Measurements from ENCODE around the gene HES3.

The HES3 gene

GRCh38 chr1:6272452-6272851, 28.5 kb downstream of the HES3 start:
- Histone ChIP-seq H3K27ac (no peak overlapping the region), H3K4me3 (no peak overlapping the region)
- no peak for DNase-seq (ENCODE audit: low spot score)
- no peak for TF ChIP-seq CTCF (IDR thresholded peaks at IDR 0.05)

GRCh38 chr1:6272868-6273267, 28.9 kb downstream of the HES3 start:
- Histone ChIP-seq H3K4me3 (no peak overlapping the region), H3K27ac (no peak overlapping the region)
- no peak for TF ChIP-seq CTCF (IDR thresholded peaks at IDR 0.05)
- DNase-seq (ENCODE audit: low spot score), result no peak

GRCh38 chr1:6273380-6273891, 29.5 kb downstream of the HES3 start:
- H3K4me3 ChIP-seq, result no peak overlapping the region
- DNase-seq (ENCODE audit: low spot score), result no peak

GRCh38 chr1:6274102-6274501, 30.1 kb downstream of the HES3 start:
- Histone ChIP-seq H3K4me3 (no peak overlapping the region), H3K27ac (no peak overlapping the region)
- no peak for TF ChIP-seq CTCF (IDR thresholded peaks at IDR 0.05)
- no peak for DNase-seq (ENCODE audit: low spot score)

More at GRCh38 chr1:6273380-6273891, 29.5 kb downstream of the HES3 start:
- H3K27ac ChIP-seq, result no peak overlapping the region
- TF ChIP-seq CTCF (IDR thresholded peaks at IDR 0.05), result no peak

GRCh38 chr1:6274622-6275139, 30.7 kb downstream of the HES3 start:
- no peak for DNase-seq (ENCODE audit: low spot score)
- H3K27ac ChIP-seq, result no peak overlapping the region
- H3K4me3 ChIP-seq, result no peak overlapping the region
- no peak for TF ChIP-seq CTCF (IDR thresholded peaks at IDR 0.05)

- Histone ChIP-seq H3K27ac (peak overlapping the region; percentile 28 to 77), H3K4me3 (peak overlapping the region; percentile 56)
- TF ChIP-seq CTCF (IDR thresholded peaks at IDR 0.05), result no peak
- peak; percentile 81 for DNase-seq (ENCODE audit: low spot score)
Observed at GRCh38 chr1:6275826-6276782, 32.1 kb downstream of the HES3 start.
